ENCODE results near the gene KMT2E.

The KMT2E gene

DNA sequence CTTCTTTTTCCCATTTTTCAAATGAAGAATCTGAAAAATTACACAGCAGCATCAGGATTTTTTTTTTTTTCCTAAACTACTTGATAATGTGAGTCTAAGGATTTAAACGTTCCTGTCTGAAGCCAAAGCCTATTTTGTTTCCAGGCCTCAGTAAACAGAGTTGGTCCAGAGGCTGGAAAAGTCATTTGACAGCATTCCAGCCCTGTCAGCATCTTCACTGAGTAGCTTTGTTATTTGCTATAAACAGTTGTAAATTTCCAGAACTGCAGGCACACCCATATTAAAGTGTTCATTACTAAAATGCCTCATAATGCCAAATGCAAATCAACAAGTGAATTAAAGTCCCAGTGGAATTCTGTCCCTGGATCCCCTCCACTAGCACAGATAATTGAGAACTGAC, 35.5 kb upstream of the KMT2E start:
- Histone ChIP-seq H3K4me3 (ENCODE audit: low read depth, low read length, poor library complexity, severe bottlenecking) (no peak overlapping the region), H2AFZ (ENCODE audit: low read length) (no peak overlapping the region), H3K9me3 (ENCODE audit: low read length) (no peaks in the 10 kb centered on the region), H3K4me1 (ENCODE audit: insufficient read depth, low read length, severe bottlenecking) (peaks cover 66% of the 10 kb centered on the region), H3K27ac (ENCODE audit: low read depth, low read length, poor library complexity, severe bottlenecking) (peak overlapping the region; percentile 47), H3K4me2 (ENCODE audit: low read length) (no peak overlapping the region), H4K20me1 (ENCODE audit: insufficient read depth, low read length) (no peaks in the 10 kb centered on the region), H3K9ac (ENCODE audit: low read length) (no peak overlapping the region), H3K79me2 (ENCODE audit: insufficient read depth, low read length) (peaks cover 13% of the 10 kb centered on the region), H3K27me3 (ENCODE audit: insufficient read depth, low read length) (no peaks in the 10 kb centered on the region), H3K9me2 (ENCODE audit: low read depth, low read length) (no peaks in the 10 kb centered on the region), H3F3A (ENCODE audit: insufficient read depth, low read length) (peaks cover 13% of the 10 kb centered on the region; the same call in 1 of the 2 replicates), H3K36me3 (ENCODE audit: insufficient read depth, low read length) (peaks cover 3% of the 10 kb centered on the region; the same call in 1 of the 2 replicates)
- TF ChIP-seq, protein P1, sequence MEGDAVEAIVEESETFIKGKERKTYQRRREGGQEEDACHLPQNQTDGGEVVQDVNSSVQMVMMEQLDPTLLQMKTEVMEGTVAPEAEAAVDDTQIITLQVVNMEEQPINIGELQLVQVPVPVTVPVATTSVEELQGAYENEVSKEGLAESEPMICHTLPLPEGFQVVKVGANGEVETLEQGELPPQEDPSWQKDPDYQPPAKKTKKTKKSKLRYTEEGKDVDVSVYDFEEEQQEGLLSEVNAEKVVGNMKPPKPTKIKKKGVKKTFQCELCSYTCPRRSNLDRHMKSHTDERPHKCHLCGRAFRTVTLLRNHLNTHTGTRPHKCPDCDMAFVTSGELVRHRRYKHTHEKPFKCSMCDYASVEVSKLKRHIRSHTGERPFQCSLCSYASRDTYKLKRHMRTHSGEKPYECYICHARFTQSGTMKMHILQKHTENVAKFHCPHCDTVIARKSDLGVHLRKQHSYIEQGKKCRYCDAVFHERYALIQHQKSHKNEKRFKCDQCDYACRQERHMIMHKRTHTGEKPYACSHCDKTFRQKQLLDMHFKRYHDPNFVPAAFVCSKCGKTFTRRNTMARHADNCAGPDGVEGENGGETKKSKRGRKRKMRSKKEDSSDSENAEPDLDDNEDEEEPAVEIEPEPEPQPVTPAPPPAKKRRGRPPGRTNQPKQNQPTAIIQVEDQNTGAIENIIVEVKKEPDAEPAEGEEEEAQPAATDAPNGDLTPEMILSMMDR (IDR thresholded peaks at IDR 0.05; ENCODE audit: low read length) = no peak
- TF ChIP-seq EZH2 (IDR thresholded peaks at IDR 0.05; ENCODE audit: borderline replicate concordance, low read length) = no peak

DNA sequence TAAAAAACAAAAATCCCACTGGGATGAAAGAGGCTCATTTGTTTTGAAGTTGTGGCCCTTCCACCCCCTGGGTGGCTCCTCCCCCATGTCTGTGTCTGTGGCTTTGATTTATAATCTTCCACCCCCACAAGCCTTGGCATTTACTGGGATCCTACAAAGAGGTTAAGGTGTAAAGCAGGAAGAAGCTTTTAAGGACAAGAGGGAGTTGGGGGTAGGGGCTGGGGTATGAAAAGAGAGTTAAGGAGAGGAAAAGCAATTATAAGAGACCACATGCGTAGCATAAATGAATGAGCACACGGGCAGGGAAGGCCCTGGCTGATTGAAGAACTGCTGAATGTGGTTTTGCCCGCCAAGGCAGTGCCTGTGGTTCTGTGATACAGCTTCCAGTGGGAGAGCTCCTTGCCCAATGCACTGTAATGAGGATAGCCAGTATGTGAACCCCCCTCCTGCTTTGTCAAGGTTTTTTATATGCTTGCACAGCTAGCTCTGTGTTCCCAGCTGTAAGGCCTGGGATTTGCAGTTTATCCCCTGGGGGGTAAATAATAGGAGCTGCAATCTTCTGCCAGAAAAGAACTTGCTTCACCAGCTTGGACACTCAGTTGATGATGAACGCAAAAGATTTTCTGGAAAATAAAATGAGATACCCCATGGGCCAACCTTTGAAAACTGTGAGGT, 34.7 kb upstream of the KMT2E start:
- Histone ChIP-seq H3K9me2 (ENCODE audit: low read depth, low read length) (no peaks in the 10 kb centered on the region), H3K27ac (ENCODE audit: low read depth, low read length, poor library complexity, severe bottlenecking) (peak overlapping the region; percentile 1), H3K4me1 (ENCODE audit: insufficient read depth, low read length, severe bottlenecking) (peaks cover 68% of the 10 kb centered on the region), H3F3A (ENCODE audit: insufficient read depth, low read length) (peaks cover 13% of the 10 kb centered on the region; the same call in 1 of the 2 replicates), H3K9ac (ENCODE audit: low read length) (no peak overlapping the region), H4K20me1 (ENCODE audit: insufficient read depth, low read length) (no peaks in the 10 kb centered on the region), H3K27me3 (ENCODE audit: insufficient read depth, low read length) (no peaks in the 10 kb centered on the region), H3K4me2 (ENCODE audit: low read length) (no peak overlapping the region), H3K9me3 (ENCODE audit: low read length) (no peaks in the 10 kb centered on the region), H3K79me2 (ENCODE audit: insufficient read depth, low read length) (peaks cover 13% of the 10 kb centered on the region), H3K36me3 (ENCODE audit: insufficient read depth, low read length) (peaks cover 3% of the 10 kb centered on the region; the same call in 1 of the 2 replicates), H2AFZ (ENCODE audit: low read length) (no peak overlapping the region), H3K4me3 (ENCODE audit: low read depth, low read length, poor library complexity, severe bottlenecking) (no peak overlapping the region)
- TF ChIP-seq, protein P1 (IDR thresholded peaks at IDR 0.05; ENCODE audit: low read length) = no peak
- TF ChIP-seq EZH2 (IDR thresholded peaks at IDR 0.05; ENCODE audit: borderline replicate concordance, low read length) = no peak

DNA sequence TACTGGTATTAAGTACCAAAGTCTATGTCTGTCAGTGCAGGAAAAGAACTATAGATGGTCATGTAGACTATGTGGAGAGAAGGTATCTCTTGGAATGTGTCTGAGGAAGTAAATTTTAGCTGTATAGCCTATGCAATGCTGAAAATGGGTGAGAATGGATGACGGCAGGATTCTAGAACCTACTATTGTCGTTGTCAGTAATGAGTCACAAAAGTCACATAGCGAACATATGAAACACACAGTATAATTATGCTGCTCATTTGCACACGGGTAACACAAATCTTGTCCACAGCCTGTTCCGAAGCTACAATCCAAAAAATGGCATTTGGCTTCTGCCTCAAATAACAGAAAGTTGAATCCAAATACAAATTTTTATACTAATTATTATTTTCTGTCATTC, 33.6 kb upstream of the KMT2E start:
- Histone ChIP-seq H3K9me2 (ENCODE audit: low read depth, low read length) (no peaks in the 10 kb centered on the region), H3K27me3 (ENCODE audit: insufficient read depth, low read length) (no peaks in the 10 kb centered on the region), H3K4me2 (ENCODE audit: low read length) (no peak overlapping the region), H3K9ac (ENCODE audit: low read length) (no peak overlapping the region), H3K27ac (ENCODE audit: low read depth, low read length, poor library complexity, severe bottlenecking) (peak overlapping the region; percentile 58), H2AFZ (ENCODE audit: low read length) (no peak overlapping the region), H3K36me3 (ENCODE audit: insufficient read depth, low read length) (peaks cover 3% of the 10 kb centered on the region; the same call in 1 of the 2 replicates), H3K4me3 (ENCODE audit: low read depth, low read length, poor library complexity, severe bottlenecking) (no peak overlapping the region), H3K79me2 (ENCODE audit: insufficient read depth, low read length) (peaks cover 23% of the 10 kb centered on the region), H3K9me3 (ENCODE audit: low read length) (no peaks in the 10 kb centered on the region), H3K4me1 (ENCODE audit: insufficient read depth, low read length, severe bottlenecking) (peaks cover 68% of the 10 kb centered on the region), H4K20me1 (ENCODE audit: insufficient read depth, low read length) (no peaks in the 10 kb centered on the region), H3F3A (ENCODE audit: insufficient read depth, low read length) (peaks cover 18% of the 10 kb centered on the region; the same call in 1 of the 2 replicates)
- TF ChIP-seq, protein P1 (IDR thresholded peaks at IDR 0.05; ENCODE audit: low read length) = no peak
- TF ChIP-seq EZH2 (IDR thresholded peaks at IDR 0.05; ENCODE audit: borderline replicate concordance, low read length) = no peak
